HG02623 (cell line): ENCODE results near the gene PDE11A.

Experiments used
- ATAC-seq: cut with Tn5 transposase; IDR thresholded peaks from one replicate; pipeline ENCODE4 v1.9.1; 2021; ENCODE audit warnings: moderate library complexity; ENCODE audit not compliant: unreplicated experiment

PDE11A gene

GRCh38 chr2:177771191-177771590, 301.4 kb downstream of the PDE11A start:
- no peak for ATAC-seq

- no peak for ATAC-seq
Measured at GRCh38 chr2:177767768-177768167, 304.8 kb downstream of the PDE11A start.

DNA sequence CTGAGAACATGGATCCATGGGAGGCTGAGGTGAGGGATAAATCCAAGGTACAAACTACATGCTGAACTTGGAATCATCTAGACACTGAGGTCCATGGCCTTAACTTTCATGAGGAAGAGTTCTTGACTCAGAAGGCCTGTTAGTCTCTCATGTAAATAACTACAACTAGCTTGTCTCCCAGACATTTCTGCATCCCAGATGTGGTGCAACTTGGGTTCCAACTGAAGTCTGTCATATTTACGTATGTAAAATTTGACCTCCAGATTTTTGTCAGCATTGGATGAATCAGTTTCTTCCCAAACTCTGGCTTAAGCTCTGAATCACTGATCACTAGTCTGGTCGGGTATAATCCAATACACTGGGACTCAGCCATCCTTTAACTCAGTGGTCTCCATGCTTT, 306.9 kb downstream of the PDE11A start:
- ATAC-seq = no peak

GRCh38 chr2:177763531-177764265, 308.9 kb downstream of the PDE11A start:
- peak; percentile 96 for ATAC-seq

DNA sequence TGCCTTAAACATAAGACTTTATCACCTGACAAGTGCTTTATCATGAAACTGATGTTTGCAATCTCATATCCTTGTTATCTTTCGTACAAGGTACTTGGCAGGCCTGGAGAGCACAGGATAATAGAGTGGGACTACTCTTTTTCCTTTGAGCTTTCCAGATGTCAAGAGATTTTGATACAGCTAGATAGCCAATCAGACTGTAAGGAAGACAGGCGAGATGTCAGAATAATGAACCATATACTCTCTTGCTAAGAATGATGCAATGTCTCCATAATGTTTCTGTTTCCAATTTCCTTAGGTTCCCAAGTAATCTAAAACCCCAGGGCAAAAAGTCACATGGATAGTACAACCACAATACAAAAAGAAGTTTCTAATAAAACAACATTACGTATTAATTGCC, 313.1 kb downstream of the PDE11A start:
- ATAC-seq = no peak

DNA sequence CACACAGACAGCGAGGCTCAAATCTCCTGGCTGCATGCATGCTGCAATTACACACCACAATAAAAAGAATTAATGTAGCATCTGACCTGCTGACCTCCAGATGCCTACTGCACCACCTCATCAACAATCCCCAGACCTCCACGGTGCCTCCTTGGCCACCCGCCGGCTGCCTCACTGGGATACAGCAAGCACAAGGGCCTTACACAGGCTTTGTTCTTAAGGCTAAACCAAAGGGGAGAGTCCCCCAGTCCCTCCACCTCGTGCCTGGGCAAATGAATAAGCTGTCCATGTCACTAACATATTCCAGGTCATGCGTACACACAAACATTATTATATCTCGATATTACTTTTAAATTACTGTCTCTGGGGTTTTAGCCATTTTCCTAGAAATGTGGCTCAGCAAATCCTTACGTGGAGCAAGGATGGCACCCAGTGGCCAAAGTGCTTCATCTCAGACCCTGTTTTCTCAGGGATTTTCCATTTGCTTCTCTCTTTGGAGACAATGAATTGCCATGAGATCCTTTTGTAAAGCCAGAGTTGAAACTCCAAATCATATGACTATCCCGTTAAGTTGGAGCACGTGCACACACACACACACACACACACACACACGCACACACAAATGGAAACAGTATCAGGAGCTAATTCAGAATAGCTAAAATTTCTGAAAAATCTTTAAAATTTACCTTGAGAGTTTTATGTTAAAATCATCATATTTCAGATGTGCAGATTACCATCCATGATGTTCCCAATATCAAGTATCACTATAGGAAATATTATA, 313.8 kb downstream of the PDE11A start:
- ATAC-seq = no peak

- ATAC-seq = no peak
Measured at GRCh38 chr2:177756336-177756735, 316.2 kb downstream of the PDE11A start.

DNA sequence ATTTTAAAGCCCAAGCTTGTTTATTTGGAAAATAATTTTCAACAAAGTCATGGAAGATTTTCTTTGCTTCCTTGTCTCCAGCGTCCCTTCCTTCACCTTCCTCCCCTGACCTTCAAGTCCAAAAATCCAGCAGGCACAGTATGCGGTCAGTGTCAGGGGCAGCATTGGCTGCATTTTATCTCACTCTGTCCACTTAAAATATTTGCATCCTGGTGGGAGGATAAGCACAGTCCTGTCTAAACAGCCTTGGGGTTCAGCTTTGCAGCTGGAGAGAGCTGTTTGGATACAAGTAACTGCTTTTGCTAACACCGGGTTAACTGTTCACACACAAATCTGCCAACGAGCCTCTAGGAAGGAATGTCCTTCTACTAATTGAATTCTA, 318.1 kb downstream of the PDE11A start:
- no peak for ATAC-seq

DNA sequence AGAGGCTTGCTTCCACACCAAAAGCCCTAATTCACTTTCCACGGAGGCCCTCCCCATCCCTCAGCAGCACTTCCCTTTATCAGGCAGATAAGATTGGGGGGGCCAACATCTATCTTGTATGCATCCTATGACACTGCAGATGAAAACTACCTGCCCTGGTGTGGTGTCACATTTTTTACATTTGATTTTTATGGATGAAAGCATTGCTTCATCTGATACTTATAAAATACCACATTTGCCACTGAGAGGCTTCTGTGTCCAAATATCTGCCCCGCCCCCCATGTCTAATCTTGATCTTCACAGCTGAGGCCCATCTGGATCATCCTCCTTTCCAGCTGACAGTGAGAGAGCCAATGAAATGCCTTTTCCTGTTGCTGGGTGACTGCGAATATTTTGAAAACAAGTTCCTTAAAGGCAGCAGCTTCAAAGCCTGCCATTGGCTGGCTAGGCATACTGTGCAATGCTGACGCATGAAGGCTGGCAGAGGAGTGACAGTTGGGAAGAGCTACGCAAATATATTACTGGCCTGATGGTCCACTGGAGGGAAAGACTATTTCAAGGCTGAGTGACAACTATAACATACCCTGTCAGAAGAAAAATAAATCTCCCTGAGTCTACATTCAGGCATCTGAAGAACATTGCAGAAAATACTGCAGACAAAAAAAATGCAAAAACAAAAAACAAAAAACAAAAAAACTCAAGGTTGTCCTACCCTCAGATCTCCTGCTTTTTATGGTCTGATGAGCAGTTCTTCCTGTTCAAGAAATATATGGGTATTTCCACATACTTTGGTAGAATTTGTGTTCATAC, 318.7 kb downstream of the PDE11A start:
- ATAC-seq = no peak

GRCh38 chr2:177748360-177748759, 324.2 kb downstream of the PDE11A start:
- ATAC-seq = no peak

- no peak for ATAC-seq
Measured at GRCh38 chr2:177747384-177747783, 325.2 kb downstream of the PDE11A start.

DNA sequence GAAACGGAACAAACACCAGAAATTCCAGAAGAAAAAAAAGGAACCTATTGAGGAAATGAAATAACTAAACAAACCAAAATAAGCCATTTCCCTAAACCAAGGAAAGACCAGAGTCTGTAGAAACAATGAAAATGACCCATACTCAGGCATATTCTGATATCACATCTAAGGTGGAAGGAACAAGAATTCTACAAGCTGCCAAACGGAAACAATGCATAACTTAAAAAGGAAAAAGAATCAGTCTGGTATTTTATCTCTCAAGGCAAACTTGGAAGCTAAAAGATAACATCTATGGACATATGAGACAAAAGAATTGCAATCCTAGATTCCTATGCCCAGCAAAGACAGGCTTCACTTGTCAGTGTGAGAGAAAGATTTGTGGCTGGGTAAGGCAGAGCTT, 326.2 kb downstream of the PDE11A start:
- no peak for ATAC-seq

- no peak for ATAC-seq
Measured at GRCh38 chr2:177745531-177745930, 327.0 kb downstream of the PDE11A start.

GRCh38 chr2:177742851-177743250, 329.7 kb downstream of the PDE11A start:
- ATAC-seq = no peak

DNA sequence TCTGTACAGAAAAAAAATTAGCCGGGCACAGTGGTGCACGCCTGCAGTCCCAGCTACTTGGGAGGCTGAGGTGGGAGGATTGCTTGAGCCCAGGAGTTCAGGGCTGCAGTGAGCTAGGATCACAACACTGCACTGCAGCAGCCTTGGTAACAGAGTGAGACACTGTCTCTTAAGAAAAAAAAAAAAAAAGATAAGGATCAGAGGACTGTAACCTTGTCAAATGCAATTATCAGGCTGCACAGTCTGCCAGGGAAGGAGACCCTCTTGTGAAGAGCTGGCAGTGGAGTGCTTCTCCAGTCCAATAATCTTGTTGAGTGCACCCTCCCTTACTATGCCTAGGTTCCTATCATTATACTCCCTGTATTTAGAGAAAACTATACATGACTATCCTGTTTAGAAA, 330.7 kb downstream of the PDE11A start:
- ATAC-seq = no peak

GRCh38 chr2:177740700-177741099, 331.9 kb downstream of the PDE11A start:
- ATAC-seq = no peak

GRCh38 chr2:177738461-177739235, 333.9 kb downstream of the PDE11A start:
- no peak for ATAC-seq

DNA sequence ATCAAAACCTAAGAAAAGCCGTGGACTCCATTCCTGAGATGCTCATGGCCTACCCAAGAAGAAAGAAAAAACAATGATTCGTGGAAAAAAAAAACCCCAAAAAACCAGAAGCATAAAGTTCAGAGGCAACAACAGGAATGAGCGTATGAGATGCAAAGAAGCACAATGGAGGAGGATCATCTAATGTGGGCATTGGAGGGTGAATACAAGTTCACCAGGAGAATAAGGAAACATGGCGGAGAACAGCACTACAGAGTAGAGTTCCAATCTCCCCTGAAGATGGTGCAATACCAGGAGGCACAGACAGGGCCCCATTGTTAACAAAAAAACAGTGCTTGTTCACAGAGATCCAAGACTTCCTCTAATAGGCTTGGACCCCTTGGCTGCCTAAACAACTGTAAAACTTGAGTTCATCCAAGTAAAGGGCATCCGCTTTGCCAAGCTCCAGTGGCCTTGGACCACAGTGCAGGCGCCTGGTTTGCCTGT, 337.2 kb downstream of the PDE11A start:
- ATAC-seq = no peak

GRCh38 chr2:177733322-177733855, 339.2 kb downstream of the PDE11A start:
- ATAC-seq = no peak

DNA sequence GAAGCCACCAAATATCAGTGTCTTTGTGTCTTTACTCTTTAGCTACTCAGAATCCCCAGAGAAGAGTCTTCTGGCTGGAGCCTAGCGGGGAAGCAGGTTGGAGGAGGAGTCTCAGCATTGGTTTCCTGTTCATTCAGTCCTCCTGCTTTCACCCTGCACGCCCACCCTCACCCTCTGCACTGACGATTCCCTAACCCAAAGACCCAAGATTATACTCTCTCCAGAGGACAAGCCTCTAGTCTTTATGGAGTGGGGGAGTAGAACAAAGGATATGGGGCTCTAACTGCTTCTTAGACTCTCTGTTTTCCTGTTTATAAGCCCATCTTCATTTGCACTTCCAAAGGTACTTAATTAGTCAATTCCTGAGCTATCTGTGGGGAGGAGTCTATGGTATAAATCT, 341.2 kb downstream of the PDE11A start:
- ATAC-seq = no peak
